ENCODE measurements around the gene DOCK4. TPM values are rescaled to one million over a fixed set of nuclear protein-coding genes. Genes with fewer than 3 reads are reported as not detected.

Gene DOCK4
- total and polyA plus RNA-seq, 10 of the 15 experiments (the other 5 are each of a cell fraction or from before 2014, with no cell fraction given), result 0.03 to 0.73 (median 0.38) TPM

DNA sequence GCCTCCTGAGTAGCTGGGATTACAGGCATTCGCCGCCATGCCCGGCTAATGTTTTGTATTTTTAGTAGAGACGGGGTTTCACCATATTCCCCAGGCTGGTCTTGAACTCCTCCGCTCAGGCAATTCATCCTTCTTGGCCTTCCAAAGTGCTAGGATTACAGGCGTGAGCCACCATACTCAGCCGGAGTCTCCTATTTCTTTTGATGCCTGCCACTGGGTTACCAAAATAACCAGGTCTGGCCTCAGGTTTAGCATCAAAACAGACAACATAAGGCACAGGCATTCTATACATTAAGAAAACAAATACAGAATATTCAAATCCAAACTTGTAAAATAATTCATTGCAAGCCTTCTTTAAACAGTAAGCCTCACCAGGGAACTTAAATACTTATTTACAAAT is 354.1 kb downstream of the DOCK4 start:
- Histone ChIP-seq H3K36me3 (ENCODE audit: control insufficient read depth in 2 of 2, insufficient read depth in 2 of 2, low read length in 1 of 2) (no peaks in the 10 kb centered on the region), H3K4me2 (ENCODE audit: control insufficient read depth, insufficient read depth) (no peak overlapping the region), H3K4me1 (ENCODE audit: control insufficient read depth, insufficient read depth, low read length) (no peaks in the 10 kb centered on the region), H3K79me2 (ENCODE audit: control insufficient read depth, insufficient read depth, low read length) (no peaks in the 10 kb centered on the region), H3K9ac (ENCODE audit: control insufficient read depth, insufficient read depth, low read length) (no peak overlapping the region), H2AFZ (ENCODE audit: control insufficient read depth, low read depth, low read length) (no peak overlapping the region), H3K27ac (ENCODE audit: control insufficient read depth, insufficient read depth) (no peak overlapping the region), H4K20me1 (ENCODE audit: control insufficient read depth, insufficient read depth) (no peaks in the 10 kb centered on the region), H3K9me3 (replicated peaks; ENCODE audit: control insufficient read depth, insufficient read depth, low read length) (no peaks in the 10 kb centered on the region), H3K4me3 (no peak overlapping the region), H3K27me3 (replicated peaks in 1 of 2; ENCODE audit: control insufficient read depth in 2 of 2, insufficient read depth in 2 of 2, low read length in 1 of 2) (no peaks in the 10 kb centered on the region)
- POLR2A ChIA-PET, result interaction anchor here (0.6 kb wide), 1 partner anchor 321 kb away, joined by 3 read pairs; no protein-coding TSS in a partner anchor
- in situ Hi-C loops (cut with MboI), result no loop called here
- BruUV-seq (replicated peaks), result no TSS peak
- CTCF ChIA-PET, result interaction anchor here (0.6 to 1.3 kb wide), 4 partner anchors 30 to 111 kb away, joined by 3 to 4 read pairs (median 4); no protein-coding TSS in a partner anchor
- TF ChIP-seq FOS (IDR thresholded peaks at IDR 0.05; ENCODE audit: borderline replicate concordance, extremely low read depth, insufficient read length) (no peak), MTA2 (IDR thresholded peaks at IDR 0.05; ENCODE audit: low read depth) (no peak), HDAC6 (IDR thresholded peaks at IDR 0.05; ENCODE audit: unreplicated experiment) (no peak), NRF1 (conservative IDR thresholded peaks at IDR 0.05; ENCODE audit: low read depth, low read length) (no peak), RUNX3 (IDR thresholded peaks at IDR 0.05; ENCODE audit: low read length) (no peak), CTCF (IDR thresholded peaks at IDR 0.05 in 2 of 3, conservative IDR thresholded peaks at IDR 0.05 in 1 of 3; ENCODE audit: control insufficient read depth in 2 of 3, extremely low read depth in 1 of 3, insufficient read depth in 1 of 3, low read depth in 3 of 3, low read length in 3 of 3) (no peak), SMAD5 (IDR thresholded peaks at IDR 0.05; ENCODE audit: low read depth) (no peak), ZBED1 (IDR thresholded peaks at IDR 0.05; ENCODE audit: borderline replicate concordance) (no peak)
- TF ChIP-seq, protein P1, sequence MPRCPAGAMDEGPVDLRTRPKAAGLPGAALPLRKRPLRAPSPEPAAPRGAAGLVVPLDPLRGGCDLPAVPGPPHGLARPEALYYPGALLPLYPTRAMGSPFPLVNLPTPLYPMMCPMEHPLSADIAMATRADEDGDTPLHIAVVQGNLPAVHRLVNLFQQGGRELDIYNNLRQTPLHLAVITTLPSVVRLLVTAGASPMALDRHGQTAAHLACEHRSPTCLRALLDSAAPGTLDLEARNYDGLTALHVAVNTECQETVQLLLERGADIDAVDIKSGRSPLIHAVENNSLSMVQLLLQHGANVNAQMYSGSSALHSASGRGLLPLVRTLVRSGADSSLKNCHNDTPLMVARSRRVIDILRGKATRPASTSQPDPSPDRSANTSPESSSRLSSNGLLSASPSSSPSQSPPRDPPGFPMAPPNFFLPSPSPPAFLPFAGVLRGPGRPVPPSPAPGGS (IDR thresholded peaks at IDR 0.05; ENCODE audit: borderline replicate concordance, insufficient read depth, low read depth, low read length, poor library complexity, severe bottlenecking), result no peak
- WGBS (ENCODE audit: insufficient coverage, insufficient replicate concordance, low lambda C conversion rate, missing lambda C conversion rate), result 80% methylated on average over 7 of the region's 7 CpGs
- ATAC-seq (no peak), DNase-seq (ENCODE audit: low read depth, low spot score) (no peak), FAIRE-seq (no peak)
- RAD21 ChIA-PET (ENCODE audit: unreplicated experiment), result interaction anchor here (0.7 to 1.2 kb wide), 2 partner anchors 13 to 98 kb away, joined by 3 read pairs; no protein-coding TSS in a partner anchor
- intact Hi-C loops (cut with micrococcal nuclease; ENCODE audit: unreplicated experiment), result no loop called here
- SMC1A ChIA-PET (ENCODE audit: uncharacterized antibody, unreplicated experiment), result interaction anchor here (1.0 to 1.3 kb wide), 2 partner anchors 93 to 648 kb away, joined by 3 read pairs; no protein-coding TSS in a partner anchor
